Parathyroid adenoma (tissue), 2 donors: ENCODE measurements around the gene STARD8.

Experiments used
- H2AFZ ChIP-seq: fragments of 300-600 bp; sonication (generic); one replicate; pipeline ENCODE4 v1.7.0; 2017; ENCODE audit warnings: antibody characterized with exemption, mild to moderate bottlenecking
- H3K27ac ChIP-seq: fragments of 300-600 bp; sonication (generic); one replicate; pipeline ENCODE4 v1.7.0; 2017
- H3K27me3 ChIP-seq: fragments of 300-600 bp; sonication (generic); one replicate; pipeline ENCODE4 v1.7.0; 2017; ENCODE audit warnings: low read length; ENCODE audit not compliant: control insufficient read depth, insufficient read depth
- H3K36me3 ChIP-seq: fragments of 300-600 bp; sonication (generic); one replicate; pipeline ENCODE4 v1.7.0; 2017; ENCODE audit warnings: low read length; ENCODE audit not compliant: control insufficient read depth, insufficient read depth
- H3K4me1 ChIP-seq: fragments of 300-600 bp; sonication (generic); one replicate; pipeline ENCODE4 v1.7.0; 2017; ENCODE audit warnings: control low read depth
- H3K4me2 ChIP-seq: fragments of 300-600 bp; sonication (generic); one replicate; pipeline ENCODE4 v1.7.0; 2017; ENCODE audit warnings: low read length
- H3K4me3 ChIP-seq: fragments of 300-600 bp; sonication (generic); one replicate; pipeline ENCODE4 v1.7.0; 2017; ENCODE audit warnings: low read depth, low read length
- H3K79me2 ChIP-seq: fragments of 300-600 bp; sonication (generic); one replicate; pipeline ENCODE4 v1.7.0; 2017; ENCODE audit warnings: control low read depth
- H3K9ac ChIP-seq: fragments of 300-600 bp; sonication (generic); one replicate; pipeline ENCODE4 v1.7.0; 2017; ENCODE audit warnings: mild to moderate bottlenecking
- H3K9me3 ChIP-seq: fragments of 300-600 bp; sonication (generic); one replicate; pipeline ENCODE4 v1.7.0; 2017; ENCODE audit warnings: low read length; ENCODE audit not compliant: control insufficient read depth
- TF ChIP-seq, protein P1 (sequence below): fragments of 300-600 bp; sonication (generic); IDR thresholded peaks from one replicate; pipeline ENCODE4 v1.7.0; 2017; ENCODE audit warnings: antibody characterized with exemption, mild to moderate bottlenecking
- donor health status: primary hyperparathyroidism.

Gene STARD8

DNA sequence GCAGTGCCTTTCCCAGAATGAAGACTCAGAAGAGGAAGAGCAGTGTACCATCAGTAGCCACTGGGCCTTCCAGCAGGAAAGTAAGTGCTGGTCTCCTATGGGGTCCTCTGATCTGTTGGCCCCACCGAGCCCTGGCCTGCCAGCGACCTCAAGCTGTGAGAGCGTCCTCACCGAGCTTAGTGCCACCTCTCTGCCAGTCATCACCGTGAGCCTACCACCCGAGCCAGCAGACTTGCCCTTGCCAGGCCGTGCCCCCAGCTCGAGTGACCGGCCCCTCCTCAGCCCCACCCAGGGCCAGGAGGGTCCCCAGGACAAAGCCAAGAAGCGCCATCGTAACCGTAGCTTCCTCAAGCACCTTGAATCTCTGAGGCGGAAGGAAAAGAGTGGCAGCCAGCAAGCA, 69.7 kb downstream of the STARD8 start:
- Histone ChIP-seq H3K4me2 (no peak overlapping the region), H3K9me3 (no peaks in the 10 kb centered on the region), H3K9ac (no peak overlapping the region), H3K36me3 (no peaks in the 10 kb centered on the region), H3K4me3 (no peak overlapping the region), H3K79me2 (no peaks in the 10 kb centered on the region), H3K27ac (no peak overlapping the region), H2AFZ (no peak overlapping the region), H3K27me3 (no peaks in the 10 kb centered on the region), H3K4me1 (no peaks in the 10 kb centered on the region)
- TF ChIP-seq, protein P1, sequence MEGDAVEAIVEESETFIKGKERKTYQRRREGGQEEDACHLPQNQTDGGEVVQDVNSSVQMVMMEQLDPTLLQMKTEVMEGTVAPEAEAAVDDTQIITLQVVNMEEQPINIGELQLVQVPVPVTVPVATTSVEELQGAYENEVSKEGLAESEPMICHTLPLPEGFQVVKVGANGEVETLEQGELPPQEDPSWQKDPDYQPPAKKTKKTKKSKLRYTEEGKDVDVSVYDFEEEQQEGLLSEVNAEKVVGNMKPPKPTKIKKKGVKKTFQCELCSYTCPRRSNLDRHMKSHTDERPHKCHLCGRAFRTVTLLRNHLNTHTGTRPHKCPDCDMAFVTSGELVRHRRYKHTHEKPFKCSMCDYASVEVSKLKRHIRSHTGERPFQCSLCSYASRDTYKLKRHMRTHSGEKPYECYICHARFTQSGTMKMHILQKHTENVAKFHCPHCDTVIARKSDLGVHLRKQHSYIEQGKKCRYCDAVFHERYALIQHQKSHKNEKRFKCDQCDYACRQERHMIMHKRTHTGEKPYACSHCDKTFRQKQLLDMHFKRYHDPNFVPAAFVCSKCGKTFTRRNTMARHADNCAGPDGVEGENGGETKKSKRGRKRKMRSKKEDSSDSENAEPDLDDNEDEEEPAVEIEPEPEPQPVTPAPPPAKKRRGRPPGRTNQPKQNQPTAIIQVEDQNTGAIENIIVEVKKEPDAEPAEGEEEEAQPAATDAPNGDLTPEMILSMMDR: no peak

DNA sequence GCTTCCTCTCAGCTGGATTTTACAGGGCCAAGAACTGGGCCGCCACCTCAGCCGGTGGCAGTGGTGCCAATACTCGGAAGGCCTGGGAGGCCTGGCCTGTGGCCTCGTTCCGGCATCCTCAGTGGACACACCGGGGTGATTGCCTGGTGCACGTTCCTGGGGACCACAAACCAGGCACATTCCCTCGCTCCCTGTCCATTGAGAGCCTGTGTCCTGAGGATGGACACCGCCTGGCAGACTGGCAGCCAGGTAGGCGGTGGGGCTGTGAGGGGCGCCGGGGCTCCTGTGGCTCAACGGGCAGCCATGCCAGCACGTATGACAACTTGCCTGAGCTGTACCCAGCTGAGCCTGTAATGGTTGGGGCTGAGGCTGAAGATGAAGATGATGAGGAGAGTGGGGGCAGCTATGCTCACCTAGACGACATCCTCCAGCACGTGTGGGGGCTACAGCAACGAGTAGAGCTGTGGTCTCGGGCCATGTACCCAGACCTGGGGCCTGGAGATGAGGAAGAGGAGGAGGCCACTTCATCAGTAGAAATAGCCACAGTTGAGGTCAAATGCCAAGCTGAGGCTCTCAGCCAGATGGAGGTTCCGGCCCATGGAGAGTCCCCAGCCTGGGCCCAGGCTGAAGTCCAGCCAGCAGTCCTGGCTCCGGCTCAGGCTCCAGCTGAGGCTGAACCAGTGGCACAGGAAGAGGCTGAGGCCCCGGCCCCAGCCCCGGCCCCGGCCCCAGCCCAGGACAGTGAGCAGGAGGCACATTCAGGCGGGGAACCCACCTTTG, 70.4 kb downstream of the STARD8 start:
- Histone ChIP-seq H3K9ac (no peak overlapping the region), H3K36me3 (no peaks in the 10 kb centered on the region), H3K27ac (no peak overlapping the region), H3K4me2 (no peak overlapping the region), H3K79me2 (no peaks in the 10 kb centered on the region), H3K27me3 (no peaks in the 10 kb centered on the region), H3K9me3 (no peaks in the 10 kb centered on the region), H3K4me1 (no peaks in the 10 kb centered on the region), H2AFZ (no peak overlapping the region), H3K4me3 (no peak overlapping the region)
- TF ChIP-seq, protein P1: no peak

DNA sequence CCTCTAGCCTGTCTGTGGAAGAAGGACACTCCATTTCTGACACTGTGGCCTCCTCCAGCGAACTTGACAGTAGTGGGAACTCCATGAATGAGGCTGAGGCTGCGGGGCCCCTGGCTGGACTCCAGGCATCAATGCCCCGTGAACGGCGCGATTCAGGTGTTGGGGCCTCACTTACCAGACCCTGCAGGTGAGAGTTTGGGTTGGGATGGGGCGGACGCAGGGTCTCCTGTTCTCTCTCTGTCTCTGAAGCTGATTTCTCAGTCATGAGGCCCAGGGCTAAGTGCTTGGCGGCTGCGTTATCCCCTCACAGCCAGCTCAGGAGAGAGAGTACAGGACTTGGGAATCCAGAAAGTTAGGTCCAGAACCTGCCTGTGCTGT, 71.0 kb downstream of the STARD8 start:
- H3K79me2 ChIP-seq: no peaks in the 10 kb centered on the region
- no peaks in the 10 kb centered on the region for H3K4me1 ChIP-seq
- no peak overlapping the region for H3K4me3 ChIP-seq
- H3K9ac ChIP-seq: no peak overlapping the region
- H3K27ac ChIP-seq: no peak overlapping the region
- H3K27me3 ChIP-seq: no peaks in the 10 kb centered on the region
- H2AFZ ChIP-seq: no peak overlapping the region
- H3K4me2 ChIP-seq: no peak overlapping the region
- H3K9me3 ChIP-seq: no peaks in the 10 kb centered on the region
- no peaks in the 10 kb centered on the region for H3K36me3 ChIP-seq
- TF ChIP-seq, protein P1: no peak

DNA sequence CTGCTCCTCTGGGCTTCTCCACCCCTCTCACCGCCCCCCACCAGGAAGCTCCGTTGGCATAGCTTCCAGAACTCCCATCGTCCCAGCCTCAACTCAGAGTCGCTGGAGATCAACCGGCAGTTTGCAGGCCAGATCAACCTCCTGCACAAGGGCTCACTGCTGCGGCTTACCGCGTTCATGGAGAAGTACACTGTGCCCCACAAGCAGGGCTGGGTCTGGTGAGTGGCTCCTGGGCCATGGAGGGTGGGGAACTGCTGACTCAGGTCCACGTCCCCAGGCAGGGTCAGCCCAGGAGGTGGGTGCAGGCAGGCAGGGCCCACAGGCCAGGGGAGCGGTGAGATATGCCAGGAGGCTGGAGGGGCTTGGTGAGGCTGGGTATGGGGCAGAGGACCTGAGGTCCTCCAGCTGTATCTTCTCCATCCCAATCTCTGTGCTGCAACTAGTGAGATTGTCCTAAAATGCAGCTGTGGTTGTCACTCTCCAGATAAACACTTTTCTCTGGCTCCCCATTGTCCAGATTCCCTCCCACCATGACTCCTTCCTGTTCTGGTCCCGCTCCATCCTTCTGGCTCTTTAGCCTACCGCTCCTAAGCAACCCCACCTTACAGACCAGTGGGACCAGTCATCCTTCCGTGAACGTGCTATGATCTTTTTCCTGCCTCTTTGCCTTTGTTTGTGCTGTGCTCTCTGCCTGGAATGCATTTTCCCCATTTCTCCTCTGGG, 71.9 kb downstream of the STARD8 start:
- TF ChIP-seq, protein P1: no peak
- Histone ChIP-seq H3K27me3 (no peaks in the 10 kb centered on the region), H3K79me2 (no peaks in the 10 kb centered on the region), H3K9ac (no peak overlapping the region), H3K4me1 (no peaks in the 10 kb centered on the region), H3K9me3 (no peaks in the 10 kb centered on the region), H3K4me3 (no peak overlapping the region), H2AFZ (no peak overlapping the region), H3K36me3 (no peaks in the 10 kb centered on the region), H3K4me2 (no peak overlapping the region), H3K27ac (no peak overlapping the region)
